ENCODE results near the gene NBEAL2. TPM values are rescaled to one million over a fixed set of nuclear protein-coding genes. Genes with fewer than 3 reads are reported as not detected.
A peak's percentile ranks its signal among the peaks of the same experiment; 100 is the strongest.

Gene NBEAL2
- total RNA-seq, 1 experiment from 2014 or later, result 15.7 TPM

DNA sequence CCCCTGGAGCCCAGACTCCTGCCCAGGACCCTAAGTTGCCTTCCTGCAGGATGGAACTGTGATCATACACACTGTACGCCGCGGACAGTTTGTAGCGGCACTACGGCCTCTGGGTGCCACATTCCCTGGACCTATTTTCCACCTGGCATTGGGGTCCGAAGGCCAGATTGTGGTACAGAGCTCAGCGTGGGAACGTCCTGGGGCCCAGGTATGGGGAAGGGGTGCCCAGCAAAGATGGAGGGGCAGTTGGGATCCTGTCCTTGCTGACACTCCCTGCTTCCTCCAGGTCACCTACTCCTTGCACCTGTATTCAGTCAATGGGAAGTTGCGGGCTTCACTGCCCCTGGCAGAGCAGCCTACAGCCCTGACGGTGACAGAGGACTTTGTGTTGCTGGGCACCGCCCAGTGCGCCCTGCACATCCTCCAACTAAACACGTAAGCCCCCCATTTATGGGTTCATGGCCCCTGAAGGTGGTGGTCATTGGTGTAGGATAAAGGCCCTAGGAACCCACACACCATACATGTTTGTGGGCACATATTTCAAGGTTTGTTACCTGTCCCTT lies 28.8 kb downstream of the NBEAL2 start:
- H3K36me3 ChIP-seq (ENCODE audit: insufficient read depth, low read length, poor library complexity, severe bottlenecking), result no peaks in the 10 kb centered on the region
- intact Hi-C loops (cut with micrococcal nuclease; ENCODE audit: unreplicated experiment), result no loop called here
- ChIA-PET POLR2A (ENCODE audit: low non-redundant PET) (no interaction called here), CTCF (no interaction called here)
- TF ChIP-seq EZH2 (IDR thresholded peaks at IDR 0.05; ENCODE audit: borderline replicate concordance, low read depth, low read length, poor library complexity, severe bottlenecking), result no peak
- TF ChIP-seq CTCF (conservative IDR thresholded peaks at IDR 0.05; ENCODE audit: low read depth, low read length), result no peak
- no peaks in the 10 kb centered on the region for H3K27me3 ChIP-seq (replicated peaks; ENCODE audit: insufficient read depth, low read depth, low read length, poor library complexity)
- H3K27ac ChIP-seq (ENCODE audit: low read depth, low read length, poor library complexity, severe bottlenecking), result no peak overlapping the region
- no peak overlapping the region for H3K4me3 ChIP-seq (ENCODE audit: low read depth, low read length, poor library complexity, severe bottlenecking)
- H3K9me3 ChIP-seq (ENCODE audit: low read depth, low read length, poor library complexity, severe bottlenecking), result no peaks in the 10 kb centered on the region
- BruUV-seq (replicated peaks), result no TSS peak
- no peaks in the 10 kb centered on the region for H3K4me1 ChIP-seq (ENCODE audit: insufficient read depth, low read length, poor library complexity, severe bottlenecking)
- no peak for DNase-seq (ENCODE audit: low spot score)

- ChIA-PET CTCF (no interaction called here), POLR2A (ENCODE audit: low non-redundant PET) (no interaction called here)
- TF ChIP-seq EZH2 (IDR thresholded peaks at IDR 0.05; ENCODE audit: borderline replicate concordance, low read depth, low read length, poor library complexity, severe bottlenecking) (no peak), CTCF (conservative IDR thresholded peaks at IDR 0.05; ENCODE audit: low read depth, low read length) (no peak)
- no peak overlapping the region for H3K27ac ChIP-seq (ENCODE audit: low read depth, low read length, poor library complexity, severe bottlenecking)
- H3K4me3 ChIP-seq (ENCODE audit: low read depth, low read length, poor library complexity, severe bottlenecking), result peak overlapping the region; percentile 44
- no peaks in the 10 kb centered on the region for H3K4me1 ChIP-seq (ENCODE audit: insufficient read depth, low read length, poor library complexity, severe bottlenecking)
- H3K27me3 ChIP-seq (replicated peaks; ENCODE audit: insufficient read depth, low read depth, low read length, poor library complexity), result no peaks in the 10 kb centered on the region
- DNase-seq (ENCODE audit: low spot score), result no peak
- no peaks in the 10 kb centered on the region for H3K36me3 ChIP-seq (ENCODE audit: insufficient read depth, low read length, poor library complexity, severe bottlenecking)
- H3K9me3 ChIP-seq (ENCODE audit: low read depth, low read length, poor library complexity, severe bottlenecking), result no peaks in the 10 kb centered on the region
- BruUV-seq (replicated peaks), result no TSS peak
- intact Hi-C loops (cut with micrococcal nuclease; ENCODE audit: unreplicated experiment), result no loop called here
These were observed 29.4 kb downstream of the NBEAL2 start for GRCh38 chr3:47008851-47009224.

- peak overlapping the region; percentile 73 for H3K27ac ChIP-seq (ENCODE audit: low read depth, low read length, poor library complexity, severe bottlenecking)
- H3K36me3 ChIP-seq (ENCODE audit: insufficient read depth, low read length, poor library complexity, severe bottlenecking), result no peaks in the 10 kb centered on the region
- ChIA-PET CTCF (no interaction called here), POLR2A (ENCODE audit: low non-redundant PET) (no interaction called here)
- H3K9me3 ChIP-seq (ENCODE audit: low read depth, low read length, poor library complexity, severe bottlenecking), result no peaks in the 10 kb centered on the region
- TF ChIP-seq EZH2 (IDR thresholded peaks at IDR 0.05; ENCODE audit: borderline replicate concordance, low read depth, low read length, poor library complexity, severe bottlenecking) (no peak), CTCF (conservative IDR thresholded peaks at IDR 0.05; ENCODE audit: low read depth, low read length) (no peak)
- H3K4me3 ChIP-seq (ENCODE audit: low read depth, low read length, poor library complexity, severe bottlenecking), result peak overlapping the region; percentile 44
- intact Hi-C loops (cut with micrococcal nuclease; ENCODE audit: unreplicated experiment), result no loop called here
- H3K27me3 ChIP-seq (replicated peaks; ENCODE audit: insufficient read depth, low read depth, low read length, poor library complexity), result no peaks in the 10 kb centered on the region
- H3K4me1 ChIP-seq (ENCODE audit: insufficient read depth, low read length, poor library complexity, severe bottlenecking), result no peaks in the 10 kb centered on the region
- BruUV-seq (replicated peaks), result no TSS peak
- peak; percentile 87 for DNase-seq (ENCODE audit: low spot score)
These were observed 30.0 kb downstream of the NBEAL2 start for GRCh38 chr3:47009225-47010110.

All from A673 (cell line).